GM12874 (cell line): ENCODE data around the gene AFF2.

Experiments used
- CTCF ChIP-seq: IDR thresholded peaks from 2 replicates; pipeline ENCODE4 v1.5.1; 2011; ENCODE audit warnings: low read depth, mild to moderate bottlenecking, control low read depth, low read length, moderate library complexity; ENCODE audit not compliant: insufficient read depth

The AFF2 gene

DNA sequence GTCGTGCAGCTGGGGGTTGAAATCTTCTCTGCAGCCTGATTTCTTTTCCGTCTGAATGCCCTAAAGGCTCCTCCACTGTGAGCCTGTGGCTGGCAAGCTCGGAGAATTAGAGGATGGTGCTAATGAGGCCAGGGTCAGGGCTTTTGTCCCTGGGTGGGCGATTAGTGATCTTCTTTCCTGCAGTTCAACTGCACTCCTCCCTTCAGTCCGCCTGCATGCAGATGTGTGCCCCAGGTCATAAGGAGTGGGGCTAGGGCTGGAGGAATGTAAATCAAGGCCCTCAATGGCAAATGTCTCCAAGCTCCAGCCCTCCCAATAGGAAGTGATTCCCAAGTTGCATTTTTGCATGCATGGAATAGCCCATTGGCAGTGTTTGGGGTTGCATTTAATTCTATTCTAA is 405.0 kb downstream of the AFF2 start:
- no peak for TF ChIP-seq CTCF

- TF ChIP-seq CTCF = no peak
Measured at GRCh38 chrX:148909758-148910157, 409.3 kb downstream of the AFF2 start.

DNA sequence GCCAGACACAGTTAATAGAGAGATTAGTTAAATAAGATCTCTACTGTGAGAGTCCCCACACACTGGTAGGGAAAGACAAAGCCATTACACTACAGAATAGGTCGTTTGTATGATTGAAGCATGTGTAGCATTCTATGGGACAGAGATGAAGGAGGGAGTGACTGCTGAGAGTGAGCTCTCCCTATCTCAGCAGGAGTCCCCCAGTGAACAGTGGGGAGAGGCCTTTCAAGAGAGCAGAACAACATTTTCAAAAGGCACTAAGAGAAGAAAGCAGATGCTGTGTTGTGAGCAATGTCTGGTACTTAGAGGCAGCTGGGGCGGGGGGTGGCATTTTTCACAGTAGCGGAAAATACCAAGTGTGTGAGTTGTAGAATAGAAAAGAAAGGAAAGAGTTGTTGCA is 413.6 kb downstream of the AFF2 start:
- TF ChIP-seq CTCF = no peak

DNA sequence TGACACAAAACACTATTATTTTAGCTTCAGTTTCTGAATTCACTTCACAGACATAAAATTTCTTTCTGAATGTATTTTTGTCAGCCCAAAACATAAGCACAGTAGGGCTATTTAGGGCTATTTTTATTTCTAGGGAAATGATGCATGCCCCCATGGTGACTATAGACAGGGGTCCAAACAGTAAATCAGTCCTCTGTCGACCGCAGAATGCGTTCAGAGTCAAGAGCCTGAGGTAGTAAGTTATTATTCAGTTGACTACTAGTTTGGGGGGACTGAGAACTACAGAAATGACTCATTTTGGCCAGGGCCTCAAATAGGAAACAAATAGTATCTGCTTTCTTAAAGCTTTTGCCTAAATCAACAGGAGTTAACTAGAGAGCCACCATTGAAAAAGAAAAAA is 414.4 kb downstream of the AFF2 start:
- TF ChIP-seq CTCF = no peak

DNA sequence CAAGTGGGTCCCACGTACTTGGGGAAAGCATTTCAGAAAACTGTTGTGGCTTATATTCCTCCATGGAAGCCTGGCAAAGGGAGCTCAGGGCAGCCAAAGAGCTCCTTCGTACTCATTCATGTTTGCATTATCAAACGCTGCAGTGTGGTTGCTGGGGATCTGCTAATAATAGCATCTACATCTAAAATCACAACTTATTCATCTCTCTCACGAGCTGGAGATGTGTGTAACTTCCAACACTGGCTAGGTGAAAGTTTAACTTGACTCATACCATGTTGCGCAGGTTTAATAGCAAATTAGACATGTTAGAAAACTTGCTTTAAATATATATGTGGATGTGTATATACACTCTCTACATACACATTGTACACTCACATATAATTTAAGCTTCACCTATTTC is 415.1 kb downstream of the AFF2 start:
- TF ChIP-seq CTCF = no peak

DNA sequence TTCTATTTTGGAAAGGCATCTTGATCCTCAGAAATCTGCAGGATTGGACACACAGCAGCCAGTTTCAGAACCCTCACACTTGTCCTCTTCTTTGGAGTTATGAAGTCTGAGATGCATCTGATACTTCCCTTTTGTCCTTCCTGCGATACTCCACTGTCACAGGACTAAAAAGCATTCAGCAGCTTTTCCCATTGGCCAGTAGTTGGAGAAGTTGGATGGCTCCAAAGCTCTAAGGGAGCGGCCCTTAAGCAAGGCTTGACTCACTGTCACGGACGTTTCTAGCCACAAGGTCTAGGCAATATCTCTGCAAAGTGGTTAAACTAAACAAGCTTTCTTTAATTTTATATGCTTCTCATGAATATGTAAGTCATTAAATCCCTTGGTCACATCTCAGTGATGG is 417.0 kb downstream of the AFF2 start:
- TF ChIP-seq CTCF = no peak

DNA sequence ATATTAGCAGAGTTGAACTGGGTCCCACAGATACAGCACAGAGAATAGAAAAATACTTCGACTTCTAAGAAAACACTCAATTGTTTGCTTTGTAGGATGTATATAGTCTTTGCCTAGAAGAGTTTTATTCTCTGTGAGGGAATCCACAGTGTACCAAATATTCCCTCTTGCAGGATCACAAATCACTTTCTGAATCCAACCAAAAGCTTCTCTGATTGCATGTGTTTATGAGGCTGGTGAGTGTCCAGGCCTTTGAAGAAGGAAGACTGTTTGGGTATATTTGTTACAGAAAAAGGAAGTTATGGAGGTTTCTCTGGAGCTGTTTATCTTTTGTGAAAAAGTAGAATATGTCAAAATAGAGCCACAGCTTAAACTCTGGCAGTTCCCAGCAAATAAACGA is 423.2 kb downstream of the AFF2 start:
- TF ChIP-seq CTCF = no peak

GRCh38 chrX:148926371-148926770 is 426.0 kb downstream of the AFF2 start:
- TF ChIP-seq CTCF = no peak
